ENCODE measurements around the gene CEP89.

DNA sequence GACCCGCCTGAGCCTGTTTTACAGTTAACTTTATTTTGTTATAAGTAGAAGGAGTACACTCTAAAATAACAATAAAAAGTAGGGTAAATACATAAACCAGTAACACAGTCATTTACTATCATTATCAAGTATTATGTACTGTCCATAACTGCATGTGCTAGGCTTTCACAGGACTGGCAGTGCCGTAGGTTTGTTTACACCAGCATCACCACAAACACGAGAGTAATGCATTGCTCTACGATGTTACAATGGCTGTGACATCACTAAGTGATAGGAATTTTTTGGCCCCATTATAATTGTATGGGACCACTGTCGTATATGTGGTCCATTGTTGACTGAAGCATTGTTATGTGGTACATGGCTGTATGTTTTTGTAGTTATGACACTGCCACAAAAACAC is 60.9 kb downstream of the CEP89 start:
- TF ChIP-seq, protein P1, sequence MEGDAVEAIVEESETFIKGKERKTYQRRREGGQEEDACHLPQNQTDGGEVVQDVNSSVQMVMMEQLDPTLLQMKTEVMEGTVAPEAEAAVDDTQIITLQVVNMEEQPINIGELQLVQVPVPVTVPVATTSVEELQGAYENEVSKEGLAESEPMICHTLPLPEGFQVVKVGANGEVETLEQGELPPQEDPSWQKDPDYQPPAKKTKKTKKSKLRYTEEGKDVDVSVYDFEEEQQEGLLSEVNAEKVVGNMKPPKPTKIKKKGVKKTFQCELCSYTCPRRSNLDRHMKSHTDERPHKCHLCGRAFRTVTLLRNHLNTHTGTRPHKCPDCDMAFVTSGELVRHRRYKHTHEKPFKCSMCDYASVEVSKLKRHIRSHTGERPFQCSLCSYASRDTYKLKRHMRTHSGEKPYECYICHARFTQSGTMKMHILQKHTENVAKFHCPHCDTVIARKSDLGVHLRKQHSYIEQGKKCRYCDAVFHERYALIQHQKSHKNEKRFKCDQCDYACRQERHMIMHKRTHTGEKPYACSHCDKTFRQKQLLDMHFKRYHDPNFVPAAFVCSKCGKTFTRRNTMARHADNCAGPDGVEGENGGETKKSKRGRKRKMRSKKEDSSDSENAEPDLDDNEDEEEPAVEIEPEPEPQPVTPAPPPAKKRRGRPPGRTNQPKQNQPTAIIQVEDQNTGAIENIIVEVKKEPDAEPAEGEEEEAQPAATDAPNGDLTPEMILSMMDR (IDR thresholded peaks at IDR 0.05) = no peak
- TF ChIP-seq POLR2A (IDR thresholded peaks at IDR 0.05) = no peak
